MM.1S (cell line): ENCODE results near the gene AATK.

Source experiments
- DNase-seq: peaks from one replicate; pipeline ENCODE4 v3.0.0-alpha.2; 2015
- H2AFZ ChIP-seq: fragments of 300-600 bp; sonication (generic); 2 replicates; pipeline ENCODE4 v1.6.0; 2016; ENCODE audit warnings: antibody characterized with exemption, low read length
- H3F3A ChIP-seq: fragments of 300-600 bp; sonication (generic); 2 replicates; pipeline ENCODE4 v1.6.1; 2016; ENCODE audit warnings: mild to moderate bottlenecking, antibody characterized with exemption, low read length, moderate library complexity, mixed read lengths; ENCODE audit not compliant: insufficient read depth
- H3K27ac ChIP-seq: fragments of 300-600 bp; sonication (generic); 2 replicates; pipeline ENCODE4 v1.5.1; 2016; ENCODE audit warnings: mild to moderate bottlenecking, low read length
- H3K27me3 ChIP-seq: fragments of 300-600 bp; sonication (generic); replicated peaks from 2 replicates; pipeline ENCODE4 v1.6.0; 2016; ENCODE audit warnings: low read length; ENCODE audit not compliant: insufficient read depth
- H3K36me3 ChIP-seq: fragments of 300-600 bp; sonication (generic); replicated peaks from 2 replicates; pipeline ENCODE4 v1.6.1; 2016; ENCODE audit warnings: mild to moderate bottlenecking, low read length, mixed read lengths; ENCODE audit not compliant: insufficient read depth
- H3K4me1 ChIP-seq: fragments of 300-600 bp; sonication (generic); 2 replicates; pipeline ENCODE4 v1.6.1; 2016; ENCODE audit warnings: low read length, mixed read lengths
- H3K4me2 ChIP-seq: fragments of 300-600 bp; sonication (generic); 2 replicates; pipeline ENCODE4 v1.6.0; 2016; ENCODE audit warnings: low read depth, low read length
- H3K4me3 ChIP-seq: fragments of 300-600 bp; sonication (generic); 2 replicates; pipeline ENCODE4 v1.5.1; 2016; ENCODE audit warnings: low read length, mixed read lengths
- H3K79me2 ChIP-seq: fragments of 300-600 bp; sonication (generic); 2 replicates; pipeline ENCODE4 v1.6.1; 2016; ENCODE audit warnings: mixed run types, low read length, mixed read lengths
- H3K9ac ChIP-seq: fragments of 300-600 bp; sonication (generic); 2 replicates; pipeline ENCODE4 v1.6.1; 2016; ENCODE audit warnings: low read length, mixed read lengths
- H3K9me2 ChIP-seq: fragments of 300-600 bp; sonication (generic); replicated peaks from 2 replicates; pipeline ENCODE4 v1.6.1; 2016; ENCODE audit warnings: mild to moderate bottlenecking, low read length, mixed read lengths; ENCODE audit not compliant: insufficient read depth
- H3K9me3 ChIP-seq: fragments of 300-600 bp; sonication (generic); replicated peaks from 2 replicates; pipeline ENCODE4 v1.6.1; 2016; ENCODE audit warnings: mild to moderate bottlenecking, low read length, mixed read lengths; ENCODE audit not compliant: insufficient read depth
- H4K20me1 ChIP-seq: fragments of 300-600 bp; sonication (generic); 2 replicates; pipeline ENCODE4 v1.6.1; 2016; ENCODE audit warnings: mild to moderate bottlenecking, low read length, moderate library complexity, mixed read lengths; ENCODE audit not compliant: insufficient read depth
- CTCF ChIP-seq: fragments of 300-600 bp; sonication (generic); IDR thresholded peaks from 2 replicates; pipeline ENCODE4 v1.5.1; 2016; ENCODE audit warnings: antibody characterized with exemption, low read length, mixed read lengths
- EZH2 ChIP-seq: fragments of 300-600 bp; sonication (generic); optimal IDR thresholded peaks from 2 replicates; pipeline ENCODE3; 2017; ENCODE audit warnings: low read depth, mild to moderate bottlenecking, antibody characterized with exemption, low read length, mixed read lengths
- EZH2phosphoT487 ChIP-seq: fragments of 300-600 bp; sonication (generic); IDR thresholded peaks from 2 replicates; pipeline ENCODE4 v1.6.1; 2018; ENCODE audit warnings: antibody characterized with exemption, low read length

AATK gene

GRCh38 chr17:81131486-81132196 is 34.4 kb downstream of the AATK start:
- Histone ChIP-seq H3K27me3 (peaks cover 96% of the 10 kb centered on the region), H3K9me2 (no peaks in the 10 kb centered on the region), H3K4me2 (no peak overlapping the region), H3K27ac (no peak overlapping the region), H4K20me1 (no peaks in the 10 kb centered on the region), H3K9me3 (no peaks in the 10 kb centered on the region), H3K4me3 (no peak overlapping the region), H3K4me1 (no peaks in the 10 kb centered on the region), H3K9ac (no peak overlapping the region), H3K79me2 (no peaks in the 10 kb centered on the region), H3F3A (no peaks in the 10 kb centered on the region), H3K36me3 (no peaks in the 10 kb centered on the region), H2AFZ (no peak overlapping the region)
- DNase-seq, result no peak
- TF ChIP-seq EZH2 (no peak), EZH2phosphoT487 (no peak), CTCF (no peak)

- Histone ChIP-seq H3K36me3 (no peaks in the 10 kb centered on the region), H3K27ac (no peak overlapping the region), H2AFZ (no peak overlapping the region), H3K9ac (no peak overlapping the region), H3K27me3 (peaks cover 95% of the 10 kb centered on the region), H3K9me2 (no peaks in the 10 kb centered on the region), H3K4me2 (no peak overlapping the region), H4K20me1 (no peaks in the 10 kb centered on the region), H3K4me3 (no peak overlapping the region), H3K4me1 (no peaks in the 10 kb centered on the region), H3F3A (no peaks in the 10 kb centered on the region), H3K79me2 (no peaks in the 10 kb centered on the region), H3K9me3 (no peaks in the 10 kb centered on the region)
- DNase-seq, result no peak
- TF ChIP-seq CTCF (no peak), EZH2 (no peak), EZH2phosphoT487 (no peak)
These were observed 35.3 kb downstream of the AATK start for GRCh38 chr17:81130385-81131361.

- Histone ChIP-seq H3K4me1 (no peaks in the 10 kb centered on the region), H3K9ac (no peak overlapping the region), H3K36me3 (no peaks in the 10 kb centered on the region), H4K20me1 (no peaks in the 10 kb centered on the region), H3K79me2 (no peaks in the 10 kb centered on the region), H3K4me2 (no peak overlapping the region), H3K4me3 (no peak overlapping the region), H2AFZ (no peak overlapping the region), H3K27ac (no peak overlapping the region), H3K27me3 (peaks cover 92% of the 10 kb centered on the region), H3F3A (no peaks in the 10 kb centered on the region), H3K9me2 (no peaks in the 10 kb centered on the region), H3K9me3 (no peaks in the 10 kb centered on the region)
- no peak for TF ChIP-seq EZH2
- TF ChIP-seq CTCF, result no peak
- TF ChIP-seq EZH2phosphoT487, result no peak
- DNase-seq, result no peak
These were observed 36.2 kb downstream of the AATK start for GRCh38 chr17:81129711-81130367.
